PC-3 (cell line): ENCODE measurements around the gene PIP5K1C. TPM values are rescaled to one million over a fixed set of nuclear protein-coding genes. Genes with fewer than 3 reads are reported as not detected.
"Not testable (repeated sequence)": the region's sequence is repeated elsewhere in the genome, so short reads cannot be mapped to it uniquely, and the experiment has no call there.

Experiments
- ATAC-seq: fragments of 200-7000 bp; cut with Tn5 transposase; 2 replicates; pipeline ENCODE4 v1.9.1; 2020; ENCODE audit warnings: mild to moderate bottlenecking, moderate library complexity
- BruUV-seq: library from RNA; stranded (reverse); fragments of 400-500 nt; replicated peaks from 2 replicates; lab custom pipeline; 2021; lab: Mats Ljungman, UMichigan
- CTCF ChIA-PET: fragments of 300-600 bp; sonication (Branson Sonifier 250); formaldehyde crosslinking; loops from one replicate; lab custom pipeline; 2022; ENCODE audit warnings: antibody characterized with exemption; lab: Charles Lee
- POLR2A ChIA-PET: fragments of 300-600 bp; sonication (Branson Sonifier 250); formaldehyde crosslinking; loops from one replicate; lab custom pipeline; 2022; ENCODE audit warnings: antibody characterized with exemption; ENCODE audit not compliant: unreplicated experiment; lab: Charles Lee
- DNase-seq: peaks from one replicate; pipeline ENCODE4 v3.0.0-alpha.2; 2015
- H2AFZ ChIP-seq: fragments of 300-600 bp; sonication (generic); 2 replicates; pipeline ENCODE4 v1.6.0; 2016; ENCODE audit warnings: antibody characterized with exemption, low read length
- H3F3A ChIP-seq: fragments of 300-600 bp; sonication (generic); one replicate; pipeline ENCODE4 v1.6.0; 2017; ENCODE audit warnings: antibody characterized with exemption, low read length, control low read depth, mild to moderate bottlenecking; ENCODE audit not compliant: unreplicated experiment
- H3K27ac ChIP-seq: fragments of 300-600 bp; sonication (generic); 2 replicates; pipeline ENCODE4 v1.5.1; 2016; ENCODE audit warnings: mild to moderate bottlenecking, low read length
- H3K27me3 ChIP-seq: fragments of 300-600 bp; sonication (generic); 2 replicates; pipeline ENCODE4 v1.6.1; 2016; ENCODE audit warnings: low read length, mixed read lengths
- H3K36me3 ChIP-seq: fragments of 300-600 bp; sonication (generic); 2 replicates; pipeline ENCODE4 v1.6.1; 2016; ENCODE audit warnings: low read depth, mixed run types, low read length, mixed read lengths
- H3K4me1 ChIP-seq: fragments of 300-600 bp; sonication (generic); 2 replicates; pipeline ENCODE4 v1.5.1; 2016; ENCODE audit warnings: low read length; ENCODE audit not compliant: insufficient read depth
- H3K4me2 ChIP-seq: fragments of 300-600 bp; sonication (generic); 2 replicates; pipeline ENCODE4 v1.6.0; 2016; ENCODE audit warnings: low read length
- H3K4me3 ChIP-seq: fragments of 300-600 bp; sonication (generic); 2 replicates; pipeline ENCODE4 v1.5.1; 2016; ENCODE audit warnings: mild to moderate bottlenecking, low read length, mixed read lengths
- H3K79me2 ChIP-seq: fragments of 300-600 bp; sonication (generic); 2 replicates; pipeline ENCODE4 v1.6.1; 2017; ENCODE audit warnings: low read length, mixed read lengths
- H3K9ac ChIP-seq: fragments of 300-600 bp; sonication (generic); 2 replicates; pipeline ENCODE4 v1.6.0; 2016; ENCODE audit warnings: mild to moderate bottlenecking, low read length
- H3K9me2 ChIP-seq: fragments of 300-600 bp; sonication (generic); replicated peaks from 2 replicates; pipeline ENCODE4 v1.6.1; 2016; ENCODE audit warnings: mixed run types, low read length, mixed read lengths
- H3K9me3 ChIP-seq: fragments of 300-600 bp; sonication (generic); 2 replicates; pipeline ENCODE4 v1.6.1; 2016; ENCODE audit warnings: low read length, mixed read lengths
- H4K20me1 ChIP-seq: fragments of 300-600 bp; sonication (generic); 2 replicates; pipeline ENCODE4 v1.6.1; 2016; ENCODE audit warnings: low read length, mixed read lengths
- EZH2 ChIP-seq: fragments of 300-600 bp; sonication (generic); IDR thresholded peaks from one replicate; pipeline ENCODE4 v1.6.1; 2017; ENCODE audit warnings: antibody characterized with exemption, mild to moderate bottlenecking, low read length; ENCODE audit not compliant: unreplicated experiment
- EZH2phosphoT487 ChIP-seq: fragments of 300-600 bp; sonication (generic); IDR thresholded peaks from 2 replicates; pipeline ENCODE4 v1.6.1; 2018; ENCODE audit warnings: mild to moderate bottlenecking, antibody characterized with exemption, low read length, borderline replicate concordance
- intact Hi-C: fragments of 100-400 bp; cut with micrococcal nuclease; formaldehyde crosslinking; loops from 2 replicates; pipeline ENCODE4 v1.9.0; 2023
- total RNA-seq: library from RNA; depleted of rRNA; stranded (reverse); fragments of >200 nt; gene quantifications from 2 replicates; pipeline ENCODE4 v1.2.3, GENCODE V29; 2014; rRNA removed
- TF ChIP-seq, protein P1 (sequence below): fragments of 300-600 bp; sonication (generic); conservative IDR thresholded peaks from 2 replicates; pipeline ENCODE4 v1.5.1; 2017; ENCODE audit warnings: antibody characterized with exemption, low read depth, mild to moderate bottlenecking, low read length

PIP5K1C gene
- total RNA-seq, 1 experiment from 2014 or later = 16.1 TPM

DNA sequence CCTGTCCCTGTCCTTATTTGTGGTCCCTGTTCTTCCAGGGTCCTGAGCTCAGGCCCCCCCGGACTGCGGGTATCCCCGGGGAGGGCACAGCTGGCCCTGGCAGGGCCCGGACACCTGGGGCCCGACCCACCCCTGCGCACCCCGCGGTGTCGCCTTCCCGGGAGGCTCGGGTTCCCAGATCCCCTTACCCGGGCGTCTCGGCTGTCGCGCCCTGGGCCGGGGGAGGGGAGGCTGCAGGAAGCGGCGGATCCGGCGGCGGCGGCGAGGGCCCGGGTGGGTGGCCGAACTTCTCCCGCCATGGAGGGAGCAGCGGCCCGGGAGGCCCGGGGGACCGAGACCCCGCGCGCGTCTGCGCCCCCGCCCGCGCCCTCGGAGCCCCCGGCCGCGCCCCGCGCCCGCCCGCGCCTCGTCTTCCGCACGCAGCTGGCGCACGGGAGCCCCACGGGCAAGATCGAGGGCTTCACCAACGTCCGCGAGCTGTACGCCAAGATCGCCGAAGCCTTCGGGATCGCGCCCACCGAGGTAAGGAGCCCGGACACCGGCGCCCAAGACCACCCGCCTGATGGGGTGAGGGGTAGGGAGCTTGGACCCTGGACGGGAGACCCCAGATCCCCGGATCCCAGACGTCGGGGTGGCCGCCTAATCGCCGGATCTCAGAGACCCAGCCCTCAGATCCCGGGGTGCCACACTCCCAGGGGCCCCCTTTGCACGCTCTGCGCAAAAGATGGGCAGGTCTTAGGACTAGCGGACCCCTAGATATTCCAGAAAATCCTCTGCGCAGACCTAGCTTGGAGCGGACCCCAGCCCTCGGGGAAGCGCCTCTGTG, 114.8 kb downstream of the PIP5K1C start, which contains the start of gene GIPC3:
Gene GIPC3, plus strand, starts transcription at position 178 of the 826 bp plus-strand sequence. Its CDS starts 120 bp downstream, at position 298.
- no peaks in the 10 kb centered on the region for H3K79me2 ChIP-seq
- H4K20me1 ChIP-seq = no peaks in the 10 kb centered on the region
- no peaks in the 10 kb centered on the region for H3K9me3 ChIP-seq
- no peak within 1 kb of the TSS for H3K27ac ChIP-seq
- H2AFZ ChIP-seq = no peak within 1 kb of the TSS
- H3K4me1 ChIP-seq = peaks cover 1% of the 10 kb centered on the region; the same call in 1 of the 2 replicates
- H3K9ac ChIP-seq = no peak within 1 kb of the TSS
- CTCF ChIA-PET = no interaction called here
- H3K4me3 ChIP-seq = no peak within 1 kb of the TSS
- H3K36me3 ChIP-seq = no peaks in the 10 kb centered on the region
- POLR2A ChIA-PET = no interaction called here
- H3K27me3 ChIP-seq = no peaks in the 10 kb centered on the region
- no peaks in the 10 kb centered on the region for H3F3A ChIP-seq
- intact Hi-C loops = no loop called here
- BruUV-seq = no TSS peak
- no peak within 1 kb of the TSS for H3K4me2 ChIP-seq
- ATAC-seq (no peak), DNase-seq (no peak)
- TF ChIP-seq EZH2phosphoT487 (no peak), EZH2 (no peak)
- TF ChIP-seq, protein P1, sequence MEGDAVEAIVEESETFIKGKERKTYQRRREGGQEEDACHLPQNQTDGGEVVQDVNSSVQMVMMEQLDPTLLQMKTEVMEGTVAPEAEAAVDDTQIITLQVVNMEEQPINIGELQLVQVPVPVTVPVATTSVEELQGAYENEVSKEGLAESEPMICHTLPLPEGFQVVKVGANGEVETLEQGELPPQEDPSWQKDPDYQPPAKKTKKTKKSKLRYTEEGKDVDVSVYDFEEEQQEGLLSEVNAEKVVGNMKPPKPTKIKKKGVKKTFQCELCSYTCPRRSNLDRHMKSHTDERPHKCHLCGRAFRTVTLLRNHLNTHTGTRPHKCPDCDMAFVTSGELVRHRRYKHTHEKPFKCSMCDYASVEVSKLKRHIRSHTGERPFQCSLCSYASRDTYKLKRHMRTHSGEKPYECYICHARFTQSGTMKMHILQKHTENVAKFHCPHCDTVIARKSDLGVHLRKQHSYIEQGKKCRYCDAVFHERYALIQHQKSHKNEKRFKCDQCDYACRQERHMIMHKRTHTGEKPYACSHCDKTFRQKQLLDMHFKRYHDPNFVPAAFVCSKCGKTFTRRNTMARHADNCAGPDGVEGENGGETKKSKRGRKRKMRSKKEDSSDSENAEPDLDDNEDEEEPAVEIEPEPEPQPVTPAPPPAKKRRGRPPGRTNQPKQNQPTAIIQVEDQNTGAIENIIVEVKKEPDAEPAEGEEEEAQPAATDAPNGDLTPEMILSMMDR = no peak
- no peaks in the 10 kb centered on the region for H3K9me2 ChIP-seq

DNA sequence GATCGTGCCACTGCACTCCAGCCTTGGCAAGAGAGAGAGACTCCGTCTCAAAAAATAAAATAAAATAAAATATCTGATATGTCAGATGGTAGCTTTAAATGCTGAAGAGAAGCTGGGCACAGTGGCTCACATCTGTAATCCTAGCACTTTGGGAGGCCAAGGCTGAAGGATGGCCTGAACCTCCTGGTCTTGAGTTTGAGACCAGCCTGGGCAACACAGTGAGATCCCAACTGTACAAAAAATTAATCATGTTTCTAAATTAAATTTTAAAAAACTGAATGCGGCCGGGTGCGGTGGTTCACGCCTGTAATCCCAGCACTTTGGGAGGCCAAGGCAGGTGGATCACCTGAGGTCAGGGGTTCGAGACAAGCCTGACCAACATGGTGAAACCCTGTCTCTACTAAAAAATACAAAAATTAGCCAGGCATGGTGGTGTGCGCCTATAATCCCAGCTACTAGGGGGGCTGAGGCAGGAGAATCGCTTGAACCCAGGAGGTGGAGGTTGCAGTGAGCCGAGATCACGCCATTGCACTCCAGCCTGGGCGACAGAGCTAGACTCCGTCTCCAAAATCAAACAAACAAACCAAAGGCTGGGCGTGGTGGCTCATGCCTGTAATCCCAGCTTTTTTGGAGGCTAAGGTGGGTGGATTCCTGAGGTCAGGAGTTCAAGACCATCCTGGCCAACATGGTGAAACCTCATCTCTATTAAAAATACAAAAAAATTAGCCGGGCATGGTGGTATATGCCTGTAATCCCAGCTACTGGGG, 116.0 kb downstream of the PIP5K1C start:
- DNase-seq, H3K9me3 ChIP-seq, H3K36me3 ChIP-seq, BruUV-seq, H4K20me1 ChIP-seq, H3K9me2 ChIP-seq, H3K27ac ChIP-seq, H3K4me2 ChIP-seq, H3K4me3 ChIP-seq, intact Hi-C loops, ATAC-seq, H2AFZ ChIP-seq, H3K27me3 ChIP-seq, H3K4me1 ChIP-seq, H3F3A ChIP-seq, POLR2A ChIA-PET, H3K9ac ChIP-seq, CTCF ChIA-PET, H3K79me2 ChIP-seq: not testable (repeated sequence)

DNA sequence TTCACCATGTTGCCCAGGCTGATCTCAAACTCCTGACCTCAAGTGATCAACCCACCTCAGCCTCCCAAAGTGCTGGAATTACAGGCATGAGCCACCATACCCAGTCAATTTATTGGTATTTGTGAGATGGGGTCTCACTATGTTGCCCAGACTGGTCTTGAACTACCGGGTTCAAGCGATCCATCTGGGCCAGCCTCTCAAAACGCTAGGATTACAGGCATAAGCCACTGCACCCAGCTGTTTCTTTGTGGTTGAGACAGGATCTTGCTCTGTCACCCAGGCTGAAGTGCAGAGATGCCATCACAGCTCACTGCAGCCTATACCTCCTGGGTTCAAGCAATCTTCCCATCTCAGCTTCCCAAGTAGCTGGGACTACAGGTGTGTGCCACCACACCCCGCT, 118.5 kb downstream of the PIP5K1C start:
- POLR2A ChIA-PET, H3K4me3 ChIP-seq, DNase-seq, H3K9me2 ChIP-seq, H3K79me2 ChIP-seq, H3K4me2 ChIP-seq, H2AFZ ChIP-seq, H3K9me3 ChIP-seq, H3K27ac ChIP-seq, H3K9ac ChIP-seq, H3K4me1 ChIP-seq, H3K27me3 ChIP-seq, H4K20me1 ChIP-seq, H3K36me3 ChIP-seq, BruUV-seq, ATAC-seq, CTCF ChIA-PET, intact Hi-C loops, H3F3A ChIP-seq: not testable (repeated sequence)

Other genes starting within 250 kb of the PIP5K1C start
- gene SMIM24, start 219.9 kb downstream of the PIP5K1C start, total RNA-seq = 0.36 and 0.69 TPM in 2 replicates
- not detected in 2 replicates for gene SMIM44, start 217.0 kb downstream of the PIP5K1C start, total RNA-seq
- 51.4 and 58.3 TPM in 2 replicates for gene DOHH, start 199.8 kb downstream of the PIP5K1C start, total RNA-seq
- 53.6 and 77.9 TPM in 2 replicates for gene FZR1, start 194.2 kb downstream of the PIP5K1C start, total RNA-seq
- gene TEKTIP1, start 161.3 kb downstream of the PIP5K1C start, total RNA-seq = not detected in 2 replicates
- gene MFSD12, start 142.9 kb downstream of the PIP5K1C start, total RNA-seq = 121 and 165 TPM in 2 replicates
- gene HMG20B, start 127.5 kb downstream of the PIP5K1C start, total RNA-seq = 146 and 210 TPM in 2 replicates
- 0.18 TPM in 1 of 2 replicates, not detected in the other for gene GIPC3, start 115.0 kb downstream of the PIP5K1C start, total RNA-seq
- gene TBXA2R, start 93.6 kb downstream of the PIP5K1C start, total RNA-seq = 0.77 and 1.0 TPM in 2 replicates
- gene CACTIN, start 73.7 kb downstream of the PIP5K1C start, total RNA-seq = 47.8 and 51.3 TPM in 2 replicates
- gene TJP3, start 7.9 kb upstream of the PIP5K1C start, total RNA-seq = 11.7 and 14.3 TPM in 2 replicates
- gene APBA3, start 61.2 kb upstream of the PIP5K1C start, total RNA-seq = 21.4 and 23.9 TPM in 2 replicates
- 73.9 and 80.8 TPM in 2 replicates for gene MRPL54, start 62.2 kb upstream of the PIP5K1C start, total RNA-seq
- gene RAX2, start 71.8 kb upstream of the PIP5K1C start, total RNA-seq = not detected in 2 replicates
- gene MATK, start 85.9 kb upstream of the PIP5K1C start, total RNA-seq = not detected in 2 replicates
- gene ZFR2, start 168.6 kb upstream of the PIP5K1C start, total RNA-seq = not detected in 2 replicates
- not detected in 2 replicates for gene ATCAY, start 180.2 kb upstream of the PIP5K1C start, total RNA-seq
- gene NMRK2, start 232.6 kb upstream of the PIP5K1C start, total RNA-seq = not detected in 2 replicates